Natural killer cell treated with Interleukin-12 subunit alpha and Interleukin-12 subunit beta and Interleukin-15 and Interleukin-18, amount 100 ng/mL, for 72 hours (primary cell): ENCODE results near the gene PROSER2. TPM values are rescaled to one million over a fixed set of nuclear protein-coding genes. Genes with fewer than 3 reads are reported as not detected.

Source experiments
- ATAC-seq, 2 donors: fragments of 150-1000 bp; cut with Tn5 transposase in 1 of 2; sonication (Bioruptor Pico), chemical (Tn5 transposase) in 1 of 2; 2 replicates each; pipeline ENCODE4 v1.10.0; 2021
- DNase-seq: peaks from one replicate; pipeline ENCODE4 v3.0.0; 2022; ENCODE audit warnings: low spot score
- H3K27ac Mint-ChIP-seq, 2 donors: 1 replicate in 1 of 2; 2 replicates in 1 of 2; pipeline ENCODE4 v1.8.0; 2022; ENCODE audit warnings: mixed read lengths in 2 of 2, mild to moderate bottlenecking in 1 of 2, moderate library complexity in 1 of 2
- H3K27me3 Mint-ChIP-seq, 2 donors: 1 replicate in 1 of 2; 2 replicates in 1 of 2; pipeline ENCODE4 v1.8.0; 2022; ENCODE audit warnings: mixed read lengths in 2 of 2
- H3K36me3 Mint-ChIP-seq: one replicate; pipeline ENCODE4 v1.8.0; 2022; ENCODE audit warnings: mixed read lengths
- H3K4me1 Mint-ChIP-seq, 2 donors: 1 replicate in 1 of 2; 2 replicates in 1 of 2; pipeline ENCODE4 v1.8.0; 2022; ENCODE audit warnings: low read depth in 2 of 2, mixed read lengths in 2 of 2, mild to moderate bottlenecking in 1 of 2
- H3K4me3 Mint-ChIP-seq: one replicate; pipeline ENCODE4 v1.8.0; 2022; ENCODE audit warnings: mixed read lengths
- H3K9me3 Mint-ChIP-seq: 2 replicates; pipeline ENCODE4 v1.8.0; 2022; ENCODE audit warnings: mixed read lengths
- total RNA-seq, 2 donors: library from RNA; stranded (reverse); gene quantifications; one replicate each; pipeline ENCODE4 v1.2.3, GENCODE V29; 2022

Gene PROSER2
- total RNA-seq, 2 donors from 2014 or later, result 0.43 to 1.2 TPM

GRCh38 chr10:11853468-11853867 lies 30.3 kb downstream of the PROSER2 start:
- H3K9me3 Mint-ChIP-seq, result no peaks in the 10 kb centered on the region
- no peak overlapping the region for H3K27ac Mint-ChIP-seq
- no peak for ATAC-seq
- DNase-seq, result no peak
- H3K4me1 Mint-ChIP-seq, result no peaks in the 10 kb centered on the region
- peaks cover 0 to 14% of the 10 kb centered on the region in 2 donors for H3K27me3 Mint-ChIP-seq
- H3K36me3 Mint-ChIP-seq, result no peaks in the 10 kb centered on the region
- no peak overlapping the region for H3K4me3 Mint-ChIP-seq

- Mint-ChIP-seq H3K27me3 (peaks cover 0 to 12% of the 10 kb centered on the region in 2 donors), H3K4me3 (no peak overlapping the region), H3K9me3 (no peaks in the 10 kb centered on the region), H3K36me3 (no peaks in the 10 kb centered on the region), H3K4me1 (no peaks in the 10 kb centered on the region), H3K27ac (no peak overlapping the region)
- ATAC-seq (no peak), DNase-seq (no peak)
These were observed 31.1 kb downstream of the PROSER2 start for GRCh38 chr10:11854301-11854700.

- no peaks in the 10 kb centered on the region for H3K36me3 Mint-ChIP-seq
- H3K9me3 Mint-ChIP-seq, result no peaks in the 10 kb centered on the region
- H3K27ac Mint-ChIP-seq, result no peak overlapping the region
- no peaks in the 10 kb centered on the region for H3K4me1 Mint-ChIP-seq
- peaks cover 2 to 7% of the 10 kb centered on the region in 2 donors for H3K27me3 Mint-ChIP-seq
- DNase-seq, result no peak
- H3K4me3 Mint-ChIP-seq, result no peak overlapping the region
- ATAC-seq, result no peak
These were observed 32.9 kb downstream of the PROSER2 start for GRCh38 chr10:11856089-11856488.

GRCh38 chr10:11856678-11857077 lies 33.5 kb downstream of the PROSER2 start:
- no peak for ATAC-seq
- H3K4me1 Mint-ChIP-seq, result peaks cover 0 to 3% of the 10 kb centered on the region in 2 donors
- peaks cover 2 to 13% of the 10 kb centered on the region in 2 donors for H3K27me3 Mint-ChIP-seq
- no peak overlapping the region for H3K4me3 Mint-ChIP-seq
- no peaks in the 10 kb centered on the region for H3K9me3 Mint-ChIP-seq
- H3K27ac Mint-ChIP-seq, result no peak overlapping the region
- no peak for DNase-seq
- H3K36me3 Mint-ChIP-seq, result no peaks in the 10 kb centered on the region

GRCh38 chr10:11858093-11858492 lies 34.9 kb downstream of the PROSER2 start:
- Mint-ChIP-seq H3K9me3 (no peaks in the 10 kb centered on the region), H3K36me3 (no peaks in the 10 kb centered on the region), H3K27ac (no peak overlapping the region), H3K4me1 (peaks cover 2 to 7% of the 10 kb centered on the region in 2 donors), H3K27me3 (peaks cover 2 to 17% of the 10 kb centered on the region in 2 donors), H3K4me3 (no peak overlapping the region)
- no peak for ATAC-seq
- DNase-seq, result no peak

GRCh38 chr10:11861341-11861740 lies 38.2 kb downstream of the PROSER2 start:
- H3K4me1 Mint-ChIP-seq, result peaks cover 16 to 21% of the 10 kb centered on the region in 2 donors
- ATAC-seq, result no peak
- no peak overlapping the region for H3K4me3 Mint-ChIP-seq
- H3K27ac Mint-ChIP-seq, result no peak overlapping the region
- no peaks in the 10 kb centered on the region for H3K9me3 Mint-ChIP-seq
- peaks cover 5 to 35% of the 10 kb centered on the region in 2 donors for H3K27me3 Mint-ChIP-seq
- no peak for DNase-seq
- no peaks in the 10 kb centered on the region for H3K36me3 Mint-ChIP-seq

GRCh38 chr10:11861811-11862428 lies 38.8 kb downstream of the PROSER2 start:
- no peak overlapping the region for H3K27ac Mint-ChIP-seq
- no peak overlapping the region for H3K4me3 Mint-ChIP-seq
- ATAC-seq (no peak), DNase-seq (no peak)
- H3K4me1 Mint-ChIP-seq, result peaks cover 16 to 21% of the 10 kb centered on the region in 2 donors
- H3K27me3 Mint-ChIP-seq, result peaks cover 5 to 35% of the 10 kb centered on the region in 2 donors
- H3K9me3 Mint-ChIP-seq, result no peaks in the 10 kb centered on the region
- H3K36me3 Mint-ChIP-seq, result no peaks in the 10 kb centered on the region

GRCh38 chr10:11863353-11864109 lies 40.4 kb downstream of the PROSER2 start:
- Mint-ChIP-seq H3K27ac (no peak overlapping the region), H3K4me3 (peak overlapping the region; percentile 6), H3K27me3 (peaks cover 5 to 35% of the 10 kb centered on the region in 2 donors), H3K4me1 (peaks cover 16 to 21% of the 10 kb centered on the region in 2 donors), H3K36me3 (no peaks in the 10 kb centered on the region), H3K9me3 (no peaks in the 10 kb centered on the region)
- ATAC-seq, result peak; percentile 83 to 90
- peak; percentile 73 for DNase-seq

GRCh38 chr10:11864727-11865126 lies 41.6 kb downstream of the PROSER2 start:
- H3K27ac Mint-ChIP-seq, result no peak overlapping the region

GRCh38 chr10:11865561-11865960 lies 42.4 kb downstream of the PROSER2 start:
- DNase-seq (no peak), ATAC-seq (no peak)
- Mint-ChIP-seq H3K27ac (no peak overlapping the region), H3K4me1 (peaks cover 16 to 21% of the 10 kb centered on the region in 2 donors), H3K4me3 (no peak overlapping the region), H3K9me3 (no peaks in the 10 kb centered on the region), H3K27me3 (peaks cover 3 to 35% of the 10 kb centered on the region in 2 donors), H3K36me3 (no peaks in the 10 kb centered on the region)

More at GRCh38 chr10:11864727-11865126, 41.6 kb downstream of the PROSER2 start:
- no peaks in the 10 kb centered on the region for H3K9me3 Mint-ChIP-seq
- no peak for ATAC-seq
- H3K36me3 Mint-ChIP-seq, result no peaks in the 10 kb centered on the region
- no peak for DNase-seq
- H3K4me1 Mint-ChIP-seq, result peaks cover 16 to 21% of the 10 kb centered on the region in 2 donors
- no peak overlapping the region for H3K4me3 Mint-ChIP-seq
- H3K27me3 Mint-ChIP-seq, result peaks cover 5 to 35% of the 10 kb centered on the region in 2 donors

GRCh38 chr10:11866199-11866925 lies 43.2 kb downstream of the PROSER2 start:
- H3K9me3 Mint-ChIP-seq, result no peaks in the 10 kb centered on the region
- H3K27ac Mint-ChIP-seq, result no peak overlapping the region
- H3K4me3 Mint-ChIP-seq, result no peak overlapping the region
- DNase-seq (no peak), ATAC-seq (no peak)
- H3K27me3 Mint-ChIP-seq, result peaks cover 3 to 31% of the 10 kb centered on the region in 2 donors
- H3K36me3 Mint-ChIP-seq, result no peaks in the 10 kb centered on the region
- H3K4me1 Mint-ChIP-seq, result peaks cover 19 to 20% of the 10 kb centered on the region in 2 donors

- no peak overlapping the region for H3K4me3 Mint-ChIP-seq
- H3K4me1 Mint-ChIP-seq, result peaks cover 6 to 10% of the 10 kb centered on the region in 2 donors
- no peak for DNase-seq
- H3K27me3 Mint-ChIP-seq, result peaks cover 11 to 28% of the 10 kb centered on the region in 2 donors
- H3K36me3 Mint-ChIP-seq, result no peaks in the 10 kb centered on the region
- ATAC-seq, result no peak
- H3K27ac Mint-ChIP-seq, result no peak overlapping the region
- no peaks in the 10 kb centered on the region for H3K9me3 Mint-ChIP-seq
These were observed 46.1 kb downstream of the PROSER2 start for GRCh38 chr10:11869219-11869618.

GRCh38 chr10:11869743-11870460 lies 46.7 kb downstream of the PROSER2 start:
- no peak overlapping the region for H3K4me3 Mint-ChIP-seq
- H3K36me3 Mint-ChIP-seq, result no peaks in the 10 kb centered on the region
- ATAC-seq (peak in 1 of 2 donors; percentile 70), DNase-seq (no peak)
- H3K27me3 Mint-ChIP-seq, result peaks cover 11 to 21% of the 10 kb centered on the region in 2 donors
- H3K27ac Mint-ChIP-seq, result no peak overlapping the region
- H3K4me1 Mint-ChIP-seq, result peaks cover 4 to 6% of the 10 kb centered on the region in 2 donors
- H3K9me3 Mint-ChIP-seq, result no peaks in the 10 kb centered on the region
